HEK293 (cell line): ENCODE results near the gene TSC22D1.
A peak's percentile ranks its signal among the peaks of the same experiment; 100 is the strongest.

Experiments
- CTCF ChIA-PET: fragments of 350-600 bp; formaldehyde crosslinking; extraction: SDS; loops from one replicate; lab custom pipeline; 2021; ENCODE audit warnings: antibody characterized with exemption; lab: Yijun Ruan, JAX
- POLR2A ChIA-PET: fragments of 300-600 bp; formaldehyde crosslinking; extraction: SDS; loops from one replicate; lab custom pipeline; 2020; ENCODE audit warnings: antibody characterized with exemption, inconsistent platforms; lab: Yijun Ruan, JAX
- H3K27ac ChIP-seq: fragments of 200-500 bp; sonication (Bioruptor generic); 2 replicates; pipeline ENCODE4 v1.5.1; 2014; ENCODE audit warnings: low read depth, low read length, control low read depth, inconsistent platforms; ENCODE audit errors: extremely low read depth
- H3K36me3 ChIP-seq, 2 experiments: fragments of 200-500 bp in 1 of 2; sonication (Bioruptor generic) in 1 of 2; 1 replicate in 1 of 2; 2 replicates in 1 of 2; pipeline ENCODE4 v1.5.1; 2014 to 2017; ENCODE audit warnings: inconsistent platforms in 2 of 2, low read length in 2 of 2; ENCODE audit not compliant: control insufficient read depth in 2 of 2, insufficient read depth in 1 of 2
- H3K4me1 ChIP-seq: fragments of 200-500 bp; sonication (Bioruptor generic); 2 replicates; pipeline ENCODE4 v1.5.1; 2014; ENCODE audit warnings: mild to moderate bottlenecking, low read length, inconsistent platforms; ENCODE audit not compliant: control insufficient read depth, insufficient read depth
- H3K4me3 ChIP-seq: 2 replicates; pipeline ENCODE4 v1.5.1; 2011; ENCODE audit warnings: low read depth, mild to moderate bottlenecking, control low read depth, low read length, moderate library complexity
- H3K9me3 ChIP-seq: fragments of 200-500 bp; sonication (Bioruptor generic); 2 replicates; pipeline ENCODE4 v1.5.1; 2014; ENCODE audit warnings: low read depth, low read length, inconsistent platforms; ENCODE audit not compliant: control insufficient read depth, insufficient read depth
- EGR2 ChIP-seq: fragments of 450-650 bp; formaldehyde crosslinking; IDR thresholded peaks from 2 replicates; pipeline ENCODE4 v1.5.1; 2016; ENCODE audit warnings: low read depth, missing biosample characterization, missing genetic modification characterization
- GLI4 ChIP-seq: fragments of 450-650 bp; formaldehyde crosslinking; IDR thresholded peaks from 2 replicates; pipeline ENCODE4 v1.5.1; 2016; ENCODE audit warnings: missing biosample characterization, missing genetic modification characterization
- HOXD13 ChIP-seq: sonication (generic); formaldehyde crosslinking; IDR thresholded peaks from 2 replicates; pipeline ENCODE4 v1.8.0; 2022; ENCODE audit warnings: missing genetic modification reagents, borderline replicate concordance
- ZBTB17 ChIP-seq: fragments of 450-650 bp; formaldehyde crosslinking; IDR thresholded peaks from 2 replicates; pipeline ENCODE4 v1.5.1; 2016; ENCODE audit warnings: missing biosample characterization, missing genetic modification characterization
- ZNF138 ChIP-seq: fragments of 450-650 bp; formaldehyde crosslinking; IDR thresholded peaks from 2 replicates; pipeline ENCODE4 v1.5.1; 2016; ENCODE audit warnings: missing biosample characterization, missing genetic modification characterization, borderline replicate concordance
- ZNF175 ChIP-seq: fragments of 450-650 bp; formaldehyde crosslinking; IDR thresholded peaks from 2 replicates; pipeline ENCODE4 v1.5.1; 2016; ENCODE audit warnings: missing biosample characterization, missing genetic modification characterization
- ZNF211 ChIP-seq: fragments of 450-650 bp; formaldehyde crosslinking; IDR thresholded peaks from 2 replicates; pipeline ENCODE4 v1.5.1; 2016; ENCODE audit warnings: low read depth, missing biosample characterization, missing genetic modification characterization
- ZNF335 ChIP-seq: fragments of 450-650 bp; formaldehyde crosslinking; conservative IDR thresholded peaks from 2 replicates; pipeline ENCODE4 v1.5.1; 2016; ENCODE audit warnings: missing biosample characterization, missing genetic modification characterization
- ZNF473 ChIP-seq: fragments of 450-650 bp; formaldehyde crosslinking; IDR thresholded peaks from 2 replicates; pipeline ENCODE4 v1.5.1; 2017; ENCODE audit warnings: missing biosample characterization, missing genetic modification characterization
- ZNF488 ChIP-seq: fragments of 450-650 bp; formaldehyde crosslinking; IDR thresholded peaks from 2 replicates; pipeline ENCODE4 v1.5.1; 2016; ENCODE audit warnings: missing biosample characterization, missing genetic modification characterization
- ZNF521 ChIP-seq: fragments of 450-650 bp; formaldehyde crosslinking; IDR thresholded peaks from 2 replicates; pipeline ENCODE4 v1.5.1; 2017; ENCODE audit warnings: missing biosample characterization, mild to moderate bottlenecking, missing genetic modification characterization
- ZNF549 ChIP-seq: fragments of 450-650 bp; IDR thresholded peaks from 2 replicates; pipeline ENCODE4 v1.5.1; 2018; ENCODE audit warnings: missing biosample characterization, missing genetic modification characterization, mild to moderate bottlenecking, inconsistent platforms, moderate library complexity
- ZNF610 ChIP-seq: fragments of 450-650 bp; formaldehyde crosslinking; IDR thresholded peaks from 2 replicates; pipeline ENCODE4 v1.5.1; 2016; ENCODE audit warnings: missing biosample characterization, missing genetic modification characterization, borderline replicate concordance
- ZNF624 ChIP-seq: fragments of 450-650 bp; formaldehyde crosslinking; IDR thresholded peaks from 2 replicates; pipeline ENCODE4 v1.5.1; 2017; ENCODE audit warnings: missing biosample characterization, missing genetic modification characterization
- ZNF664 ChIP-seq: fragments of 450-650 bp; formaldehyde crosslinking; IDR thresholded peaks from 2 replicates; pipeline ENCODE4 v1.5.1; 2016; ENCODE audit warnings: missing biosample characterization, missing genetic modification characterization
- ZNF692 ChIP-seq: fragments of 450-650 bp; formaldehyde crosslinking; IDR thresholded peaks from 2 replicates; pipeline ENCODE4 v1.5.1; 2016; ENCODE audit warnings: missing biosample characterization, missing genetic modification characterization
- ZNF837 ChIP-seq: fragments of 450-650 bp; formaldehyde crosslinking; IDR thresholded peaks from 2 replicates; pipeline ENCODE4 v1.5.1; 2016; ENCODE audit warnings: missing biosample characterization, missing genetic modification characterization
- ZSCAN4 ChIP-seq: fragments of 450-650 bp; formaldehyde crosslinking; IDR thresholded peaks from 2 replicates; pipeline ENCODE4 v1.5.1; 2017; ENCODE audit warnings: missing biosample characterization, missing genetic modification characterization
- ZSCAN5A ChIP-seq: fragments of 450-650 bp; formaldehyde crosslinking; IDR thresholded peaks from 2 replicates; pipeline ENCODE4 v1.5.1; 2016; ENCODE audit warnings: missing biosample characterization, missing genetic modification characterization
- TF ChIP-seq, protein P1 (sequence below): fragments of 450-650 bp; formaldehyde crosslinking; IDR thresholded peaks from 2 replicates; pipeline ENCODE4 v1.5.1; 2016; ENCODE audit warnings: missing biosample characterization, missing genetic modification characterization
- TF ChIP-seq, protein P2 (sequence below): fragments of 450-650 bp; formaldehyde crosslinking; IDR thresholded peaks from 2 replicates; pipeline ENCODE4 v1.5.1; 2016; ENCODE audit warnings: missing biosample characterization, missing genetic modification characterization, borderline replicate concordance

TSC22D1 gene

GRCh38 chr13:44388427-44389059, 187.6 kb downstream of the TSC22D1 start (continued):
- TF ChIP-seq, protein P1, sequence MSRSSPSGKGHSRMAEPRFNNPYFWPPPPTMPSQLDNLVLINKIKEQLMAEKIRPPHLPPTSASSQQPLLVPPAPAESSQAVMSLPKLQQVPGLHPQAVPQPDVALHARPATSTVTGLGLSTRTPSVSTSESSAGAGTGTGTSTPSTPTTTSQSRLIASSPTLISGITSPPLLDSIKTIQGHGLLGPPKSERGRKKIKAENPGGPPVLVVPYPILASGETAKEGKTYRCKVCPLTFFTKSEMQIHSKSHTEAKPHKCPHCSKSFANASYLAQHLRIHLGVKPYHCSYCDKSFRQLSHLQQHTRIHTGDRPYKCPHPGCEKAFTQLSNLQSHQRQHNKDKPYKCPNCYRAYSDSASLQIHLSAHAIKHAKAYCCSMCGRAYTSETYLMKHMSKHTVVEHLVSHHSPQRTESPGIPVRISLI = no peak
- TF ChIP-seq, protein P2, sequence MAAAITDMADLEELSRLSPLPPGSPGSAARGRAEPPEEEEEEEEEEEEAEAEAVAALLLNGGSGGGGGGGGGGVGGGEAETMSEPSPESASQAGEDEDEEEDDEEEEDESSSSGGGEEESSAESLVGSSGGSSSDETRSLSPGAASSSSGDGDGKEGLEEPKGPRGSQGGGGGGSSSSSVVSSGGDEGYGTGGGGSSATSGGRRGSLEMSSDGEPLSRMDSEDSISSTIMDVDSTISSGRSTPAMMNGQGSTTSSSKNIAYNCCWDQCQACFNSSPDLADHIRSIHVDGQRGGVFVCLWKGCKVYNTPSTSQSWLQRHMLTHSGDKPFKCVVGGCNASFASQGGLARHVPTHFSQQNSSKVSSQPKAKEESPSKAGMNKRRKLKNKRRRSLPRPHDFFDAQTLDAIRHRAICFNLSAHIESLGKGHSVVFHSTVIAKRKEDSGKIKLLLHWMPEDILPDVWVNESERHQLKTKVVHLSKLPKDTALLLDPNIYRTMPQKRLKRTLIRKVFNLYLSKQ = no peak
- TF ChIP-seq ZNF610 (tag by site-specific recombination) = no peak

DNA sequence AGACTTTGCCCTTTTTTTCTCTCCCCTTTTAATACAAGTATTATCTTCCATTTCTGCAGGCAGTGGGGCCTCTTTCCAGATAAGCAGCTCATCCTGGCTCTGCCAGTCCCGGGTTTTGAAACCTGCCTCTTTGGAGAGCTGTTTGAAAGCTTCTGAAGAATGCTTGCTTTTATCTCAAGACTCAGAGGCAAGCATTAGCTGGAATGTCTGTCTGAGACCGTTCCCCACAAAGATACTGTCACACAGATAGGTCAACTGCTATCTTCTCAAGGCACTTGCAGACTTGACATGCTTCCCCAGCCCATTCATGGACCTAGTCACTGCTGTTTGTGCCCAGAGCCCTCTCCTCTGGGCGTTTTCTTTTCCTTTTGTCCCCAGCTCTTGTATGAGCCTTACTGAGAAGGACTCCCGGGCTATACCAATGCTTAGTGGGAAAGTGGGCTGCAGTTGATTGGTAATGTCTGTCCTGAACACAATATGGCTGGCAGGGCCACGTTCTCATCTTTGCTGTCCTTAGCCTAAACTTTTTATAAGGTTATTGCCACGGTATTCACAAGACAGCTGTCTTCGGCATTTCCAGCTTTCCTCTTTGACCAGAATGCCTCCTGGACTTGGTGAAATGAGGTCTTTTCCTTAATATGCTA, 189.1 kb downstream of the TSC22D1 start:
- Histone ChIP-seq H3K9me3 (no peaks in the 10 kb centered on the region), H3K27ac (no peak overlapping the region), H3K4me1 (no peaks in the 10 kb centered on the region), H3K36me3 (no peaks in the 10 kb centered on the region), H3K4me3 (no peak overlapping the region)
- TF ChIP-seq ZBTB17 (tag by site-specific recombination) = peak; percentile 49; the same call in 1 of the 2 replicates
- TF ChIP-seq ZNF692 (tag by site-specific recombination) = no peak
- ChIA-PET CTCF (interaction anchor here (0.9 kb wide), 1 partner anchor 115 kb away, joined by 3 read pairs; no protein-coding TSS in a partner anchor), POLR2A (no interaction called here)

DNA sequence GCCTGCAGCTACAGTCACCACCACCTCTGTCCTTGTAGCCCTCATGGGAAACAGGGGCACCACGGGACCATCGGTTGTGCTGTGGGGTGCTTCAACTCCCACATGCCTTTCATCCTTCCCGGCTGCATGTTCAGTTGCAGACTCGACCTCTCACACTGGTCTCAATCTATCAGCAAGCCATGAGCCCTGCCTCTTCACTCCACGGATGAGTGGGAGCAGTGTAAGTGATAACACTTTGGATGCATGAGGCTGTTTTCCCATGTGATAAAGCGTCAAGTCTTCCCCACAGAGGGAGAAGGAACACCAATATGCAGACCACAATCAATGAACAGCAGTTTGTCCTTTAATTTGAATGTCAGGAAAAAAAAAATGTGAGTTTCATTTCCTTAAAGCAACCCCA, 190.3 kb downstream of the TSC22D1 start:
- Histone ChIP-seq H3K4me3 (no peak overlapping the region), H3K4me1 (no peaks in the 10 kb centered on the region), H3K9me3 (no peaks in the 10 kb centered on the region), H3K27ac (no peak overlapping the region), H3K36me3 (no peaks in the 10 kb centered on the region)
- POLR2A ChIA-PET = no interaction called here
- TF ChIP-seq ZNF175 (tag by site-specific recombination) = no peak
- TF ChIP-seq ZSCAN4 = no peak
- no peak for TF ChIP-seq GLI4
- TF ChIP-seq EGR2 (tag by site-specific recombination) = peak; percentile 25; the same call in 1 of the 2 replicates
- CTCF ChIA-PET = no interaction called here

- H3K4me3 ChIP-seq = no peak overlapping the region
- CTCF ChIA-PET = no interaction called here
- TF ChIP-seq ZNF335 (tag by site-specific recombination) = no peak
- TF ChIP-seq ZNF211 (tag by site-specific recombination) = no peak
- no peak for TF ChIP-seq ZNF488 (tag by site-specific recombination)
- TF ChIP-seq ZSCAN5A (tag by site-specific recombination) = no peak
- TF ChIP-seq ZNF549 (tag by site-specific recombination) = no peak
- no peak for TF ChIP-seq ZNF624 (tag by site-specific recombination)
- TF ChIP-seq ZNF521 = no peak
- TF ChIP-seq ZNF664 (tag by site-specific recombination) = no peak
- TF ChIP-seq HOXD13 (CRISPR knock-in tag) = no peak
- no peak for TF ChIP-seq ZNF837 (tag by site-specific recombination)
- TF ChIP-seq ZNF138 (tag by site-specific recombination) = no peak
- TF ChIP-seq ZNF473 (tag by site-specific recombination) = no peak
- no peaks in the 10 kb centered on the region for H3K4me1 ChIP-seq
- no peak overlapping the region for H3K27ac ChIP-seq
- H3K36me3 ChIP-seq = no peaks in the 10 kb centered on the region
- H3K9me3 ChIP-seq = no peaks in the 10 kb centered on the region
- POLR2A ChIA-PET = no interaction called here
Observed at GRCh38 chr13:44385401-44385800, 190.7 kb downstream of the TSC22D1 start.
